A549 (cell line): ENCODE results near the gene TSPAN18. TPM values are rescaled to one million over a fixed set of nuclear protein-coding genes. Genes with fewer than 3 reads are reported as not detected.

Source experiments
- ATAC-seq, 2 experiments: fragments of 200-7000 bp in 1 of 2; fragments of >200 bp in 1 of 2; cut with Nextera tagmentation in 1 of 2; cut with Tn5 transposase in 1 of 2; 3 replicates each; pipeline versions ENCODE4 v1.8.0 to v1.9.1; 2018 to 2020; ENCODE audit warnings: mild to moderate bottlenecking in 1 of 2, moderate library complexity in 1 of 2
- CTCF ChIA-PET: fragments of 300-600 bp; sonication (Branson Sonifier 250); formaldehyde crosslinking; extraction: SDS; loops from one replicate; lab custom pipeline; 2021; ENCODE audit warnings: antibody characterized with exemption, inconsistent platforms; lab: Yijun Ruan, JAX
- POLR2A ChIA-PET: fragments of 350-600 bp; formaldehyde crosslinking; extraction: SDS; loops from one replicate; lab custom pipeline; 2021; ENCODE audit warnings: antibody characterized with exemption, inconsistent platforms; lab: Yijun Ruan, JAX
- DNase-seq, 2 experiments: peaks; one replicate each; pipeline versions ENCODE4 v3.0.0 to v3.0.0-alpha.2; 2011 to 2016; ENCODE audit warnings: low read depth in 1 of 2, low spot score in 1 of 2
- FAIRE-seq: peaks from 2 replicates; lab custom pipeline; 2011; peaks lifted over from hg19 to GRCh38; lab: Jason Lieb, UNC
- H3K27ac ChIP-seq, 2 experiments: fragments of >200 bp; sonication (Bioruptor Twin); formaldehyde crosslinking; 3 replicates each; pipeline ENCODE4 v1.5.1; 2016 to 2017
- H3K4me1 ChIP-seq: fragments of >200 bp; sonication (Bioruptor Twin); formaldehyde crosslinking; 3 replicates; pipeline ENCODE4 v1.6.1; 2016
- H3K4me2 ChIP-seq: fragments of >200 bp; sonication (Bioruptor Twin); formaldehyde crosslinking; 3 replicates; pipeline ENCODE4 v1.6.1; 2016
- H3K4me3 ChIP-seq: fragments of >200 bp; sonication (Bioruptor Twin); formaldehyde crosslinking; 3 replicates; pipeline ENCODE4 v1.5.1; 2016
- H3K9me3 ChIP-seq: fragments of >200 bp; sonication (Bioruptor Twin); formaldehyde crosslinking; 3 replicates; pipeline ENCODE4 v1.6.1; 2016
- ATOH8 ChIP-seq: fragments of 250-450 bp; sonication (Bioruptor Pico); IDR thresholded peaks from 2 replicates; pipeline ENCODE4 v1.5.0; 2020; ENCODE audit warnings: low read depth, mild to moderate bottlenecking, moderate library complexity
- CBX8 ChIP-seq: fragments of 200-600 bp; sonication (generic); IDR thresholded peaks from 2 replicates; pipeline ENCODE4 v1.6.1; 2016
- CEBPB ChIP-seq, 2 experiments: fragments of >200 bp in 1 of 2; sonication (Bioruptor Twin) in 1 of 2; formaldehyde crosslinking in 1 of 2; IDR thresholded peaks; 2 replicates each; pipeline ENCODE4 v1.6.1; 2012 to 2016
- EHMT2 ChIP-seq: fragments of 200-600 bp; sonication (generic); IDR thresholded peaks from 2 replicates; pipeline ENCODE4 v1.6.1; 2016; ENCODE audit warnings: antibody characterized with exemption, low read depth, mild to moderate bottlenecking, moderate library complexity
- HEYL ChIP-seq: fragments of 250-450 bp; sonication (Bioruptor Pico); IDR thresholded peaks from 2 replicates; pipeline ENCODE4 v1.8.0; 2021; ENCODE audit warnings: mild to moderate bottlenecking, moderate library complexity
- KDM5A ChIP-seq: fragments of 200-600 bp; sonication (generic); IDR thresholded peaks from 2 replicates; pipeline ENCODE4 v1.6.1; 2016; ENCODE audit warnings: antibody characterized with exemption, mild to moderate bottlenecking
- MAFK ChIP-seq: fragments of 450-650 bp; IDR thresholded peaks from 2 replicates; pipeline ENCODE4 v1.6.1; 2014; ENCODE audit not compliant: partially characterized antibody
- MAZ ChIP-seq: fragments of 150-350 bp; IDR thresholded peaks from 2 replicates; pipeline ENCODE4 v1.6.1; 2014; ENCODE audit warnings: antibody characterized with exemption, low read depth, low read length, borderline replicate concordance
- NR3C1 ChIP-seq: fragments of >200 bp; sonication (Bioruptor Twin); formaldehyde crosslinking; IDR thresholded peaks from 3 replicates; pipeline ENCODE4 v1.6.1; 2017
- PBX3 ChIP-seq: IDR thresholded peaks from 2 replicates; pipeline ENCODE4 v1.6.1; 2012
- PHF8 ChIP-seq: fragments of 200-600 bp; sonication (generic); IDR thresholded peaks from 2 replicates; pipeline ENCODE4 v1.6.1; 2016; ENCODE audit warnings: low read depth, mild to moderate bottlenecking, antibody characterized with exemption, moderate library complexity, borderline replicate concordance
- RAD21 ChIP-seq, 2 experiments: fragments of >200 bp in 1 of 2; sonication (Bioruptor Twin) in 1 of 2; formaldehyde crosslinking in 1 of 2; IDR thresholded peaks in 1 of 2; conservative IDR thresholded peaks in 1 of 2; 2 replicates in 1 of 2; 3 replicates in 1 of 2; pipeline ENCODE4 v1.6.1; 2012 to 2018; ENCODE audit warnings: inconsistent platforms in 1 of 2
- RNF2 ChIP-seq: fragments of 200-600 bp; sonication (generic); IDR thresholded peaks from 2 replicates; pipeline ENCODE4 v1.6.1; 2016; ENCODE audit warnings: low read depth, mild to moderate bottlenecking, antibody characterized with exemption, moderate library complexity, borderline replicate concordance
- ZC3H11A ChIP-seq: fragments of 450-650 bp; IDR thresholded peaks from 2 replicates; pipeline ENCODE4 v1.6.1; 2014; ENCODE audit warnings: antibody characterized with exemption, mild to moderate bottlenecking
- ZNF302 ChIP-seq: fragments of 250-450 bp; sonication (Bioruptor Pico); IDR thresholded peaks from 2 replicates; pipeline ENCODE4 v1.9.0; 2021; ENCODE audit warnings: inconsistent platforms, mild to moderate bottlenecking, moderate library complexity
- WGBS: methylation state at CpG from one replicate; pipeline ENCODE4 v1.1.6; 2017; ENCODE audit errors: missing lambda C conversion rate; 5-methylcytosine and 5-hydroxymethylcytosine counted together
- polyA plus RNA-seq, 4 experiments: library from polyadenylated mRNA; depleted of rRNA in 3 of 4; stranded (reverse); fragments of >200 nt; fragmentation: RNase III in 1 of 4; extraction: RNeasy Plus Mini Kit Qiagen cat#74134 plus additional on column Dnase treatment in 1 of 4; gene quantifications; 2 replicates in 3 of 4; 3 replicates in 1 of 4; pipeline ENCODE4 v1.2.3, GENCODE V29; 2011 to 2017
- TF ChIP-seq, protein P1 (sequence below): fragments of 250-450 bp; sonication (Bioruptor Pico); IDR thresholded peaks from 2 replicates; pipeline ENCODE4 v1.5.0; 2021; ENCODE audit warnings: mild to moderate bottlenecking, moderate library complexity, borderline replicate concordance
- TF ChIP-seq, protein P2 (sequence below): IDR thresholded peaks from 2 replicates; pipeline ENCODE4 v1.6.1; 2012; ENCODE audit warnings: low read depth, borderline replicate concordance

Gene TSPAN18
- polyA plus RNA-seq, 2 of the 4 experiments (the other 2 are of a cell fraction), result 0.81 to 4.5 TPM

GRCh38 chr11:44930588-44931302 is 204.0 kb downstream of the TSPAN18 start:
- no peak for DNase-seq
- H3K4me3 ChIP-seq, result no peak overlapping the region
- ChIA-PET POLR2A (no interaction called here), CTCF (interaction anchor here (1.1 to 24.5 kb wide), 8 partner anchors 11 to 402 kb away, joined by 3 to 1740 read pairs (median 9); no protein-coding TSS in a partner anchor)
- H3K4me1 ChIP-seq, result no peaks in the 10 kb centered on the region
- no peak overlapping the region for H3K4me2 ChIP-seq
- TF ChIP-seq ZC3H11A (no peak), MAZ (no peak), ZNF302 (CRISPR knock-in tag) (no peak), HEYL (CRISPR knock-in tag) (no peak), EHMT2 (no peak)
- no peak for ATAC-seq
- FAIRE-seq, result no peak
- no peaks in the 10 kb centered on the region for H3K9me3 ChIP-seq
- 64% methylated on average over 13 of the region's 13 CpGs for WGBS
- no peak overlapping the region for H3K27ac ChIP-seq

DNA sequence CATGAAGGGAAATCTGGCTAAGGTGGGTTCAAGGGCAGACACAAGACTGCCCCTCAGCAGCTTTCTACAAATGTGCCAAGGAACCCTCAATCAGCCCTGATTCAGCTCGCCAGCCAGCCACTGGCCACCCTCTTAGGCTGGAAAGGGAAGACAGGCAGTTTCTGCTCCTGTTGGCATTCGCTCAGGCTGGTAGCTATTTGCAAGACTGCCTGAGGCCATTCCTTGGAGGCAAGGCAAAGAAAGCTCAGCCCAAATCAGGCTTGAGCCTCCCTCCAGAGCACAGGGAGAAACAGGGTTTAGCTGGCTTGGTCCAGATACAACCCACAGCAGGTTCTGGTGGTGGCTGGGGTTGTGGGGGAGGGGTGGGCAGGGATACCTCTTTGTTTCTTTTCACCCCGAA is 204.7 kb downstream of the TSPAN18 start:
- no peak for TF ChIP-seq CEBPB (IDR thresholded peaks at IDR 0.05)
- no peak for TF ChIP-seq NR3C1
- TF ChIP-seq CBX8, result no peak
- no peak for TF ChIP-seq PBX3
- FAIRE-seq, result no peak
- 73% methylated on average over 3 of the region's 3 CpGs for WGBS

GRCh38 chr11:44934110-44934509 is 207.3 kb downstream of the TSPAN18 start:
- FAIRE-seq, result no peak
- H3K4me1 ChIP-seq, result 0 out of 3 replicates have a peak, but pooled peaks cover 3% of the 10 kb centered on the region
- H3K4me2 ChIP-seq, result no peak overlapping the region
- 85% methylated on average over 2 of the region's 2 CpGs for WGBS
- POLR2A ChIA-PET, result no interaction called here
- no peak overlapping the region for H3K4me3 ChIP-seq
- CTCF ChIA-PET, result interaction anchor here (0.6 to 24.5 kb wide), 9 partner anchors 8 to 837 kb away, joined by 3 to 1740 read pairs (median 4); no protein-coding TSS in a partner anchor
- H3K27ac ChIP-seq, result no peak overlapping the region
- TF ChIP-seq MAZ (no peak), ATOH8 (no peak)
- TF ChIP-seq, protein P1, sequence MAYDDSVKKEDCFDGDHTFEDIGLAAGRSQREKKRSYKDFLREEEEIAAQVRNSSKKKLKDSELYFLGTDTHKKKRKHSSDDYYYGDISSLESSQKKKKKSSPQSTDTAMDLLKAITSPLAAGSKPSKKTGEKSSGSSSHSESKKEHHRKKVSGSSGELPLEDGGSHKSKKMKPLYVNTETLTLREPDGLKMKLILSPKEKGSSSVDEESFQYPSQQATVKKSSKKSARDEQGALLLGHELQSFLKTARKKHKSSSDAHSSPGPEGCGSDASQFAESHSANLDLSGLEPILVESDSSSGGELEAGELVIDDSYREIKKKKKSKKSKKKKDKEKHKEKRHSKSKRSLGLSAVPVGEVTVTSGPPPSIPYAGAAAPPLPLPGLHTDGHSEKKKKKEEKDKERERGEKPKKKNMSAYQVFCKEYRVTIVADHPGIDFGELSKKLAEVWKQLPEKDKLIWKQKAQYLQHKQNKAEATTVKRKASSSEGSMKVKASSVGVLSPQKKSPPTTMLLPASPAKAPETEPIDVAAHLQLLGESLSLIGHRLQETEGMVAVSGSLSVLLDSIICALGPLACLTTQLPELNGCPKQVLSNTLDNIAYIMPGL, result no peak
- TF ChIP-seq, all 56 proteins: peak for 0
- ATAC-seq, result no peak
- DNase-seq, result no peak
- H3K9me3 ChIP-seq, result no peaks in the 10 kb centered on the region

More for the DNA sequence above, 204.7 kb downstream of the TSPAN18 start:
- H3K4me3 ChIP-seq, result no peak overlapping the region
- ChIA-PET POLR2A (no interaction called here), CTCF (interaction anchor here (0.7 to 24.5 kb wide), 9 partner anchors 10 to 401 kb away, joined by 3 to 1740 read pairs (median 7); no protein-coding TSS in a partner anchor)
- no peak for ATAC-seq
- no peaks in the 10 kb centered on the region for H3K4me1 ChIP-seq
- no peak overlapping the region for H3K4me2 ChIP-seq
- no peak overlapping the region for H3K27ac ChIP-seq
- no peak for DNase-seq
- no peaks in the 10 kb centered on the region for H3K9me3 ChIP-seq

DNA sequence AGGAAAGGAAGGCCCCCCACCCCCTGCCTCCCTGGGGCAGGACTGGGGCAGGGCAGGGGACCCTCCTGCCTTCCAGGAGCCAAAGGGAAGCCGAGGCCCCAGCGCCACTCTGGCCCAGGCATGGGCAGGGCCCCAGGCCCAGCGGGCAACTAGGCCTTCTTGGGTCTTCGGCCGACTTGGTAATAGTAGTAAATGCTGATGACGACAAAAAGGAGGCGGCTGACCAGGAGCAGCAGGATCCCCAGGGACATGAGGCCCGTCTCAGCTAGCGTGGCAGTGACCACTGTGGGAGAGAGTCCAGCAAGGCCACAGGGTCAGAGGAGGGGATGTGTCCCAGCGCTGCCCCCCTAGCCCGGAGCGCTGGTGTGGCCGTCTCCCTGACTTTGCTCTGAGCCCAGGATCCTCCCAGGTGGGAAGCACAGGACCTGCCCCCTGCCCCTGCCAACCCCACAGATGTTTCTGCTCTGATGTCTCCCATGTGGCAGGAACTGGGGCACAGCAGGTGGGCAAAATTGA is 208.0 kb downstream of the TSPAN18 start:
- ATAC-seq, result no peak
- POLR2A ChIA-PET, result no interaction called here
- no peak overlapping the region for H3K27ac ChIP-seq
- no peak for TF ChIP-seq RNF2
- TF ChIP-seq PHF8, result no peak
- no peak for TF ChIP-seq RAD21 (conservative IDR thresholded peaks at IDR 0.05 in 1 of 2, IDR thresholded peaks at IDR 0.05 in 1 of 2)
- TF ChIP-seq, protein P2, sequence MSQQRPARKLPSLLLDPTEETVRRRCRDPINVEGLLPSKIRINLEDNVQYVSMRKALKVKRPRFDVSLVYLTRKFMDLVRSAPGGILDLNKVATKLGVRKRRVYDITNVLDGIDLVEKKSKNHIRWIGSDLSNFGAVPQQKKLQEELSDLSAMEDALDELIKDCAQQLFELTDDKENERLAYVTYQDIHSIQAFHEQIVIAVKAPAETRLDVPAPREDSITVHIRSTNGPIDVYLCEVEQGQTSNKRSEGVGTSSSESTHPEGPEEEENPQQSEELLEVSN, result no peak
- TF ChIP-seq MAFK, result peak; percentile 57
- TF ChIP-seq ZC3H11A, result no peak
- no peak for TF ChIP-seq KDM5A
- TF ChIP-seq, all 56 proteins: peak for 1
- no peak overlapping the region for H3K4me3 ChIP-seq
- H3K4me1 ChIP-seq, result 0 out of 3 replicates have a peak, but pooled peaks cover 3% of the 10 kb centered on the region
- CTCF ChIA-PET, result interaction anchor here (0.6 to 24.5 kb wide), 7 partner anchors 3 to 662 kb away, joined by 3 to 1740 read pairs (median 32); no protein-coding TSS in a partner anchor
- WGBS, result 87% methylated on average over 6 of the region's 13 CpGs
- H3K9me3 ChIP-seq, result no peaks in the 10 kb centered on the region
- FAIRE-seq (no peak), DNase-seq (no peak)
- no peak overlapping the region for H3K4me2 ChIP-seq
